ENCODE results near the gene PITPNB.

- TF ChIP-seq ZNF8 (CRISPR knock-in tag; IDR thresholded peaks at IDR 0.05) (no peak), ZFP30 (CRISPR knock-in tag; IDR thresholded peaks at IDR 0.05) (no peak)
Measured at GRCh38 chr22:27805841-27806240, 113.2 kb downstream of the PITPNB start.
